Stimulated activated CD4-positive, alpha-beta T cell treated with anti-CD3 and anti-CD28 coated beads, Interleukin-2, amount 100 ng/mL, for 48 hours (primary cell): Measurements from ENCODE around the gene MAP3K10.
"Not testable (repeated sequence)": the region's sequence is repeated elsewhere in the genome, so short reads cannot be mapped to it uniquely, and the experiment has no call there.

ENCODE experiments used
- DNase-seq, 2 donors: peaks; one replicate each; pipeline ENCODE4 v3.0.0-alpha.2; 2020

MAP3K10 gene

GRCh38 chr19:40217934-40218890 is 27.0 kb downstream of the MAP3K10 start, which contains the start of gene TTC9B:
TSS of gene TTC9B (minus strand) at chr19:40218384. CDS start at chr19:40218381, 3 bp downstream.
- DNase-seq: peak; percentile 45 to 55

DNA sequence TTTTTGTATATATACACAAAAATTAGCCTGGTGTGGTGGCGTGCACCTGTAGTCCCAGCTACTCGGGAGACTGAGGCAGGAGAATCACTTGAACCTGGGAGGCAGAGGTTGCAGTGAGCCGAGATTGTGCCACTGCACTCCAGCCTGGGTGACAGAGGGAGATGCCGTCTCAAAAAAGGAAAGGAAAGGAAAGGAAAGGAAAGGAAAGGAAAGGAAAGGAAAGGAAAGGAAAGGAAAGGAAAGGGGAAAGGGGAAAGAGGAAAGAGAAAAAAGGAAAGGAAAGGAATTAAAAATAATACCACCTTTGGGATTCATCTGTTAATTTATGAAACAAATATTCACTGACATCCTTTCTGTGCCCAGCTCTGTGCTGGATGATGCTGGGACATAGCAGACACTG is 27.8 kb downstream of the MAP3K10 start:
- DNase-seq: not testable (repeated sequence)

GRCh38 chr19:40219721-40220276 is 28.6 kb downstream of the MAP3K10 start:
- no peak for DNase-seq

- no peak for DNase-seq
Observed at GRCh38 chr19:40220674-40221073, 29.4 kb downstream of the MAP3K10 start.

DNA sequence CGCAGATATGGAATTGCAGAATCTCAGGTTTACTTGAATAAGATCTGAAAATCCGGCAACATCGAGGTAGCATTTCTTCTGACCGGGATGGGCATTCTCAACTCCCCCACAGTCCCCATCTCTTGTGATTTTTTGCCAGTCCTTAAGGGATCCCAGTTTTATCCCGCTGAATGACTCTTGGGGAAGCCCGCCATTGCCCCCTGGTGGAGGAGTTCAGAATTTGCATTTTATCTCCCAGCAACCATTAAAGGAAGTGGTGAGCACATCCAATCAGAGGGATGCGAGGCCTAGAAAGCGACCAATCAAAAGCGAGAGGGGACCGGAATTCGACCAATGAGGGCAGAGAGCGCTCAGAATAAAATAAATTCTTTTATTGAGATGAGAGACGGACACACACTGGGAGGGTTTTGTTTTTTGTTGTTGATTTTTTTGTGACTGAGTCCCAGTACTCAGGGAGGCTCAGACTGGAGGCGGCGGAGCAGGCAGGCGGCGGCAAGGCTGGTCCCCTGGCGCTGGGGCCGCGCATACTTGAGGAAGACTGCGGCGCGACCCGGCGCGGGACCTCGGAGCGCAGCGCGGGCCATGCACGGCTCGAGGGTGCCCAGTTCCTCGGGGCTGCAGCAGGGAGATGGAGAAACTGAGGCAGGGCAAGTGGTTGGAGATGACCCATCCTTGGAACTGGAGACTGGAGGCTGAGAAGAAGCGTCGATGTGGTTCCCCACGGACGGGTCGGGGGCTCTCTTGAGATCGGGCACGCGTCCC is 30.8 kb downstream of the MAP3K10 start:
- peak; percentile 67 to 68 for DNase-seq

DNA sequence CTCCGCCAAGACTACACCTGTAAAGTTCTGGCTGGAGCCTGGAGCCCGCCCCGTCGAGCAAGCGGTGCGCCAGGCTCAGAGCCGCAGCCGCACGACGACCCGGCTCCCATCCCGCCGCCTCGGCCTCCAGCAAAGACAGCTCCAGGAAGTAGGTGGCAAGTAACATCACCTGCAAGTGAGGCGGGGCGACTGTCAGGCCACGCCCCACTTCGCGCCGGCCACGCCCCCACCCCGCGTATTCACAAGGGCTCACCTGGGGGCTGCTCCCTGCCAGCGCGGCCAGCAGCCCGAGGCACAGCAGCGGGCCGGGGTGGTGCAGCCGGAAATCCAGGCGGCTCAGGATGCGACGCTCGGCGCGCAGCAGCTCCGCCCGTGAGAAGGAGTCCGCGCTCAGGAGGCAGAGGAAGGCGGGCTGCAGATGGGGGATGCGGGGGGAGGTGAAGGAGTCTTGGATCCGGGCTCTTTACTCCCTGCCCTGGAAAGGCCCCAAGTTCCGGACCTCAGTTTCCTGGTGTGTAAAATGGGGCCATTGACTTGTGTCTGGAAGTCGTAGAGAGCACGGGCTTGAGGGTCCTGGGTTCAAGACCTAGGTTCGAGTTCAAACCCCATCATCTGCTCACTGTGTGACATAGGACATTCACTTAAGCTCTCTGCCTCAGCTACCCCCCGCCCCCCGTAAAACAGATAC is 32.1 kb downstream of the MAP3K10 start:
- no peak for DNase-seq

- DNase-seq: no peak
Observed at GRCh38 chr19:40224342-40225150, 33.3 kb downstream of the MAP3K10 start.

DNA sequence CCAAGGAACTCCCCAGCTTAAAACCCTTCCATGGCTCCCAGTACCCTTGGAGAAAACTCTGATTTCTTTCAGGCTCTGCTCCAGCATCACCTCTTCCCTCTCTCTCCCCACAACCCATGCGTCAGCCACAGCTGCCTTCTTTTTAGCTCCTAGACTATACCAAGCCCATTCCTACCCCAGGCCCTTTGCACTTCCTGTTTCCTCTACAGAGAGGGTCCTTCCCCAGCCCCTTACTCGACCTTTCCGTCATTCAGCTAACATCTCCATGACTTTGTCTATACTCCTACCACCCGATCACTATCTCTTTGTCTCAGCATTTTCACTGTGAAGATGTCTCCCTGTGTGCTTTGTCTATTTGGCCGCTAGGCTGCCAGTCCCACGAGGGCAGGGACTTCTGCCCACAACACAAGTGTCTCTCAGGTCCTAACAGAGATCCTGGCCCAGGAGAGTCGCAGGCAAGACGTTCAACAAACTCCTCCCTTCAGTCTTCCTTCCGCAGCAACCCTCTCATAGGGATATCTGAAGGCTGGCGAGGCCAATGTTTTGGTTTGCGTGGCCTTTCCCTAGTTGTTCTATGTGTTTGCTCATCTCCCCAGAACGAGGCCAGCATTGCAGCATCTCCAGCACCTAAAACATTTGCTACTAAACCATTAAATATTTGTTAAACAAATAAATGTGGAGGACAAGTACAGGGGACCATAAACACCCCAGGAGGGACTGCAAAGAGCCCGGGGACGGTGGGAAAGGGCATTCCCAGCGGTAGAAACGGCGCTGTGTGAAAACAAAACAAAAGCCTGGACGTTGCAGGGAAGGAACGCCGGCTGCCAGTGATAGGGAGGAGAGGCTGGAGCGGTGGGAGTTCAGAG is 34.4 kb downstream of the MAP3K10 start:
- no peak for DNase-seq

GRCh38 chr19:40228346-40228745 is 37.1 kb downstream of the MAP3K10 start:
- DNase-seq: no peak

GRCh38 chr19:40228863-40229262 is 37.6 kb downstream of the MAP3K10 start:
- DNase-seq: no peak

DNA sequence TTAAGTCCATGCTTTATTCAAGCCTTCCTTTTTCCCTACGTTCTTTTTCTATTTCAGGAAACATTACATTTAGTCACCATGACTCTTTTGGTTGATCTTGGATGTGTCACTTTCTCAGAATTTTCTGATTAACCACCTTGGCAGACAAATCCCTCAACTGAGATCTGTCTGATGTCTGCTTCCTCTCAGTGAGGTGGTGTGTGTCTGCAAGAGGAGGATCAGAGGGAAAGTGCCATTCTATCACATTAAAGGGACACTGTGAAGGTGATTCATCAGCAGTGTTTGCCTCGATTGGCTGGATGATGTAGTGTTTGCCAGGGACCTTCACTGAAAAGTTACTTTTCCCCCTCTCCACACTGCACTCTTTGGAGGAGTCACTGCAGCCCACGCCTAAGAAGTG is 38.3 kb downstream of the MAP3K10 start:
- DNase-seq: no peak

- DNase-seq: no peak
Observed at GRCh38 chr19:40229926-40230417, 38.7 kb downstream of the MAP3K10 start.

- no peak for DNase-seq
Observed at GRCh38 chr19:40231057-40231456, 39.8 kb downstream of the MAP3K10 start.

DNA sequence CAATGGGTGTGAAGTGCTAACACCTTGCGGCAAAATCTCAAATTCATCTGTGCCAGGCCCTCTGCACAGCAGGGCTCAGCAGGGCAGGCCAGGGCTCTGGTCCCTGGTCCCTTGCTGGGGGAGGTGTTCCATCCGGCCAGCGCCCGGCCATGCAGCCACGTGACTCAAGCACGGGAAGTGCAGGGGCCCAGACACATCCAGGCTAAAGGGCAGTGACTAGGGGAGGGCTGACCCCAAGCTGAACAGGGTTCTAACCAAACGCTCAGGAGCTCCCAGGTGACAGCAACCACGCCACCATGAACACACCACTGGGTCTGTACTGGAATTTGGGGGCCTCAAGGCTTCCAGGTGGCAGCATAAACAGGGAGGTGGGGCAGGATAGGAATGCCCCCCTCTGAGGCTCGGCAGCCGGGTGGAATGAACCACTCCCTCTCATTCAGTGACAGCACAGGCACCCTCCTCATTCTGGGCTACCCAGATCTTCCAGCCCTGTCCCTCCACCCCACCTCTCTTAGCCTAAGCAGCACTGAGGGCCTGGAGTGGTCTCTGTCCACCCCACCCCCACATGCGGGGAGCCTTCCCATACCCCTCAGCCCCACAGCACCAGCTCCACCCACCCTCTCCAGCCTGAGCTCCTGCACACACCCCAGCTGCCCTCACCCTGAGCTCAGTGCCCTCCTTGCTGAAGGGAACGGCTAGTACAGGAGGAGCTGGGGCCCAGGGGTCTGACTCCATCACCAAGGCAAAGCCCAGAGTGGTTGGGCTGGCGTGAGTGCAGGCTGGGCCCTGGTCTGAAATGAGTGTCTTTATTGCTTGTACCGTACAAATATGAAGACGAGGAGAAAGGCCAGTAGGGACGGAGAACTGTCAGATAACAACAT is 40.6 kb downstream of the MAP3K10 start:
- DNase-seq: no peak

DNA sequence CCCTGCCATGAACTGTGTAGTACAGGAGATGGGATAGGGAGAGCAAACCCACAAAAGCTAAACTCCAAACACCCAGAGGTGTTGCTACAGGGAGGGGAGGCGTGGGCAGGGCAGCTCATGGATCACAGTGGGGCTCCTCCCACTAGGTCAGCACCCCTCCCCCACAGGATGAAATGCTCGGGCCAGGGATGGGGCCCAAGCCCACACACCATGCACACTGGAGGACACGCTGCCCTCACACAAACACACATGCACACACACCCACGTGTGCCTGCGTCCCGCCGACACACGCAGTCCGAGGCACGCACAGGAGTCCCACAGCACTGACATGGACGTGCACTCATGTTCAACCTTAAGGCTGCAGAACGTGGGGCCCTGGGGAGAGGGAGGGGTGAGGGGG is 41.3 kb downstream of the MAP3K10 start:
- no peak for DNase-seq

DNA sequence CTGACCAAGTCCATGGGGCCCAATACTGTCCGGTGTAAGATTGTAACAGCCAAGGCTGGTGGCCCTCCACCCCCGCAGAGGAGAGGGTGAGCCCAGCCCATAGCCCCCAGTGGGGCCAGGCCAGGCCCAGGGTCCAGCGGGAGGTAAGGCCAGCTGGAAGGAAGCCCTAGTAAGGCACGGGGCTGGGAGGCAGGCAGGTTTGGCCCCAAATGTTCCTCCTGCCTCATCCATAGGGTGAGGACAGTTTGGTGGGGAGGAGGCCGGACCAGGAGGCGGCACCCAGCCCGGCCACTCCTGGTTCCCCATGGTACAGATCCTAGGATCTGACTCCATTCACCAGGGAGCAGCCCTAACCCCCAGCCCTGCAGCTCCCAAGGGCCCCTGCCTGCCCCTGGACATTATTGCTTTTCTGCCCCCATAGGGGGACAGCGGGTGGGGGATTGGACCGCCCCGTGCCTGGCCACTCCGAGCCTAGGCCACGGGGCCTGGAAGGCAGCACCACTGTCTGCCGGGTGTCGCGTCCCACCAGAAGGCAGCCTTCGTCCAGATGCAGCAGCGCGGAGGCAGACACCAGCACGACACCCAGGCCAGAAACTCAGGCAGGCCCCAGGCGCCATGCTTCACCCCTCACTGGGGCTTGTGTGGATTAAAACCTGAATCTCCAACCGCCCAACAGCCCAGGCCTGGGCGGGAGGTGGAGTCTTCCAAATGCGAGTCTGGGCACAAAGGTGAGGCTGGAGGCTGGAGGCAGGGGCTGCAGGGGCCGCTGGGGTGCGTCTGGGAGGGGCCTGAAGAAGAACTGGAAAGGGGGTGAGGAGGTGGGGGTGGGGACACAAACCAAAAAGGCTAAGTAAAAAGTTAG is 42.0 kb downstream of the MAP3K10 start:
- DNase-seq: no peak

DNA sequence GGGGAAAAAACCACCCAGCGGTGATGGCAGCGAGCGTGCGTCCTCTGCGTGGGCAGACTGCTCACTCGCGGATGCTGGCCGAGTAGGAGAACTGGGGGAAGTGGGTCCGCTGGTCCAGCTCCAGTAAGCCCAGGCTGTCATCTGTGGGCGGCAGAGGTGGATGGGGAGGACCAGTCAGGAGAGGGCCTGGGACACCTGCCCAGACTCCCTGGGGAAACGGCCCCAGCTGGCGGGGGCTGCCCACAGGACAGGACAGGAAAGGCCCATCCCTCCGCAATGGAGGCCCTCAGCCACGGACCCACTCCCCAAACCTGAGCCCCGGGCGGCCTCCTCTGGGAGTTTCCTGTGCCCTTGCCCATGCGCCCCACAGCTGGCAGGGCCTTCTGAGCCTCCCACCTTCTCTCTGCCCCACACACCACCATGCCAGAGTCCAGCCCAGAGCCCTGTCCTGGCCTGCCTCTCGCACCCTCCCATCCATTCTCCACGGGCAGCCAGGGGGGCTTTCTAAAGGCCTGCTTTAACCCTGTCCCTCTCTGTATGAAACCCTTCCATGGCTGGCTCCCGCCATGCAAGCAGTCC is 42.7 kb downstream of the MAP3K10 start:
- DNase-seq: no peak
